GM18870 (cell line): Measurements from ENCODE around the gene DNAI1.
"Not testable (repeated sequence)": the region's sequence is repeated elsewhere in the genome, so short reads cannot be mapped to it uniquely, and the experiment has no call there.

Experiments
- ATAC-seq: cut with Tn5 transposase; IDR thresholded peaks from one replicate; pipeline ENCODE4 v1.9.1; 2021; ENCODE audit warnings: moderate library complexity; ENCODE audit not compliant: unreplicated experiment

Gene DNAI1

GRCh38 chr9:34450644-34451043 is 8.0 kb upstream of the DNAI1 start:
- ATAC-seq, result no peak

- no peak for ATAC-seq
These were observed 7.5 kb upstream of the DNAI1 start for GRCh38 chr9:34451135-34451534.

GRCh38 chr9:34451545-34451944 is 7.1 kb upstream of the DNAI1 start:
- no peak for ATAC-seq

GRCh38 chr9:34452568-34452967 is 6.0 kb upstream of the DNAI1 start:
- no peak for ATAC-seq

- no peak for ATAC-seq
These were observed 4.0 kb upstream of the DNAI1 start for GRCh38 chr9:34454571-34455065.

- no peak for ATAC-seq
These were observed 2.5 kb upstream of the DNAI1 start for GRCh38 chr9:34456151-34456550.

- no peak for ATAC-seq
These were observed 1.9 kb upstream of the DNAI1 start for GRCh38 chr9:34456746-34457145.

- ATAC-seq, result no peak
These were observed 1.2 kb upstream of the DNAI1 start for GRCh38 chr9:34457266-34458012.

- ATAC-seq, result no peak
These were observed 345 bp downstream of the DNAI1 start for GRCh38 chr9:34458959-34459340.

- no peak for ATAC-seq
These were observed 751 bp downstream of the DNAI1 start for GRCh38 chr9:34459356-34459755.

GRCh38 chr9:34459941-34460340 is 1.3 kb downstream of the DNAI1 start:
- no peak for ATAC-seq

- no peak for ATAC-seq
These were observed 4.7 kb downstream of the DNAI1 start for GRCh38 chr9:34463098-34463900.

GRCh38 chr9:34463901-34464232 is 5.3 kb downstream of the DNAI1 start:
- no peak for ATAC-seq

GRCh38 chr9:34464571-34464970 is 6.0 kb downstream of the DNAI1 start:
- no peak for ATAC-seq

GRCh38 chr9:34465468-34465867 is 6.9 kb downstream of the DNAI1 start:
- no peak for ATAC-seq

- no peak for ATAC-seq
These were observed 16.5 kb downstream of the DNAI1 start for GRCh38 chr9:34475097-34475496.

- ATAC-seq, result no peak
These were observed 18.9 kb downstream of the DNAI1 start for GRCh38 chr9:34477541-34477940.

- no peak for ATAC-seq
These were observed 20.8 kb downstream of the DNAI1 start for GRCh38 chr9:34479431-34479866.

- ATAC-seq, result not testable (repeated sequence)
These were observed 23.0 kb downstream of the DNAI1 start for GRCh38 chr9:34481620-34482019.

GRCh38 chr9:34482746-34483145 is 24.1 kb downstream of the DNAI1 start:
- not testable (repeated sequence) for ATAC-seq

- no peak for ATAC-seq
These were observed 26.1 kb downstream of the DNAI1 start for GRCh38 chr9:34484678-34485077.

GRCh38 chr9:34485822-34486221 is 27.2 kb downstream of the DNAI1 start:
- ATAC-seq, result no peak
